HL-60 (cell line): Measurements from ENCODE around the gene CEP128.

Experiments used
- DNase-seq, 2 experiments: peaks; one replicate each; pipeline ENCODE4 v3.0.0-alpha.2; 2010 to 2020; ENCODE audit warnings: low read depth in 1 of 2, low spot score in 1 of 2
- H3K27ac ChIP-seq: fragments of 250-450 bp; sonication (Bioruptor Pico); replicated peaks from 2 replicates; pipeline ENCODE4 v1.5.1; 2020; ENCODE audit warnings: mild to moderate bottlenecking, moderate library complexity
- H3K27me3 ChIP-seq: fragments of 250-450 bp; sonication (Bioruptor Pico); 2 replicates; pipeline ENCODE4 v1.5.1; 2021; ENCODE audit warnings: mild to moderate bottlenecking, moderate library complexity; ENCODE audit not compliant: insufficient read depth, poor library complexity, severe bottlenecking
- H3K4me3 ChIP-seq: replicated peaks from 2 replicates; pipeline ENCODE4 v1.5.1; 2011; ENCODE audit warnings: mild to moderate bottlenecking, control low read depth, low read length; ENCODE audit not compliant: insufficient read depth
- GABPA ChIP-seq: IDR thresholded peaks from 2 replicates; pipeline ENCODE4 v1.6.1; 2012; ENCODE audit warnings: low read depth
- POLR2AphosphoS5 ChIP-seq: IDR thresholded peaks from 2 replicates; pipeline ENCODE4 v1.6.1; 2012; ENCODE audit warnings: low read depth
- REST ChIP-seq: IDR thresholded peaks from 2 replicates; pipeline ENCODE4 v1.6.1; 2012; ENCODE audit warnings: low read depth; ENCODE audit not compliant: insufficient replicate concordance
- SPI1 ChIP-seq: IDR thresholded peaks from 2 replicates; pipeline ENCODE4 v1.6.1; 2012; ENCODE audit warnings: low read depth, mild to moderate bottlenecking, borderline replicate concordance
- TF ChIP-seq, protein P1 (sequence below): IDR thresholded peaks from one replicate; pipeline ENCODE4 v1.5.1; 2011; ENCODE audit warnings: low read length, control low read depth, inconsistent platforms; ENCODE audit not compliant: insufficient read depth

Gene CEP128

DNA sequence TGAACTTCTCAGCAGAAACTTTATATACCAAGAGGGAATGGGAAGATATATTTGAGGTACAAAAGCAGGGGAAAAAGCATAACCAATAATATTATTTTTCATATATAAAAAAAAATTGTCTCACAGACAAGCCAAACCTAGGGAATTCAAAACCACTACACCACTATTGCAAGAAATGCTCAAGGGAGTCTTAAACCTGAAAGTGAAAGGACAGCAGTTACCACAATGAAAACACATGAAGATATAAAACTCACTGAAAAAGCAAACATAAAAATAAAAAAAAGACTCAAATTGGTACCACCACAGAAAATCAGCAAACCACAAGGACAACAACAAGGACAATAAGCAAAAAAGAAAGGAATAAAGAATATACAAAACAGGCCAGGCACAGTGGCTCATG is 131.9 kb downstream of the CEP128 start:
- Histone ChIP-seq H3K27ac (no peak overlapping the region), H3K27me3 (no peaks in the 10 kb centered on the region), H3K4me3 (no peak overlapping the region)
- TF ChIP-seq SPI1 (no peak), REST (no peak), GABPA (no peak), POLR2AphosphoS5 (no peak)
- TF ChIP-seq, protein P1, sequence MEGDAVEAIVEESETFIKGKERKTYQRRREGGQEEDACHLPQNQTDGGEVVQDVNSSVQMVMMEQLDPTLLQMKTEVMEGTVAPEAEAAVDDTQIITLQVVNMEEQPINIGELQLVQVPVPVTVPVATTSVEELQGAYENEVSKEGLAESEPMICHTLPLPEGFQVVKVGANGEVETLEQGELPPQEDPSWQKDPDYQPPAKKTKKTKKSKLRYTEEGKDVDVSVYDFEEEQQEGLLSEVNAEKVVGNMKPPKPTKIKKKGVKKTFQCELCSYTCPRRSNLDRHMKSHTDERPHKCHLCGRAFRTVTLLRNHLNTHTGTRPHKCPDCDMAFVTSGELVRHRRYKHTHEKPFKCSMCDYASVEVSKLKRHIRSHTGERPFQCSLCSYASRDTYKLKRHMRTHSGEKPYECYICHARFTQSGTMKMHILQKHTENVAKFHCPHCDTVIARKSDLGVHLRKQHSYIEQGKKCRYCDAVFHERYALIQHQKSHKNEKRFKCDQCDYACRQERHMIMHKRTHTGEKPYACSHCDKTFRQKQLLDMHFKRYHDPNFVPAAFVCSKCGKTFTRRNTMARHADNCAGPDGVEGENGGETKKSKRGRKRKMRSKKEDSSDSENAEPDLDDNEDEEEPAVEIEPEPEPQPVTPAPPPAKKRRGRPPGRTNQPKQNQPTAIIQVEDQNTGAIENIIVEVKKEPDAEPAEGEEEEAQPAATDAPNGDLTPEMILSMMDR: no peak
- no peak for DNase-seq

GRCh38 chr14:80805136-80805535 is 136.4 kb downstream of the CEP128 start:
- TF ChIP-seq GABPA (no peak), REST (no peak), SPI1 (no peak), POLR2AphosphoS5 (no peak)
- TF ChIP-seq, protein P1: no peak
- H3K4me3 ChIP-seq: no peak overlapping the region
- H3K27ac ChIP-seq: no peak overlapping the region
- DNase-seq: no peak
- no peaks in the 10 kb centered on the region for H3K27me3 ChIP-seq

GRCh38 chr14:80798878-80799277 is 142.7 kb downstream of the CEP128 start:
- H3K27ac ChIP-seq: no peak overlapping the region
- H3K27me3 ChIP-seq: no peaks in the 10 kb centered on the region
- no peak overlapping the region for H3K4me3 ChIP-seq
- TF ChIP-seq REST (no peak), SPI1 (no peak), GABPA (no peak), POLR2AphosphoS5 (no peak)
- TF ChIP-seq, protein P1: no peak
- no peak for DNase-seq
